ENCODE data around the gene HBB.
"Not testable (repeated sequence)": the region's sequence is repeated elsewhere in the genome, so short reads cannot be mapped to it uniquely, and the experiment has no call there.

HBB gene

GRCh38 chr11:5226732-5227310, at the start of gene HBB:
TSS of gene HBB (minus strand) at chr11:5227071. CDS start at chr11:5227021, 50 bp downstream.
- Mint-ChIP-seq H3K27me3 (peaks cover 2% of the 10 kb centered on the region), H3K4me1 (ENCODE audit: low read depth) (no peaks in the 10 kb centered on the region), H3K27ac (no peak within 1 kb of the TSS), H3K36me3 (ENCODE audit: low read depth) (no peaks in the 10 kb centered on the region), H3K9me3 (peaks cover 2% of the 10 kb centered on the region), H3K4me3 (no peak within 1 kb of the TSS)
- DNase-seq, result no peak

- no peak for DNase-seq
- H3K27me3 Mint-ChIP-seq, result peaks cover 5% of the 10 kb centered on the region
- H3K4me1 Mint-ChIP-seq (ENCODE audit: low read depth), result no peaks in the 10 kb centered on the region
- H3K4me3 Mint-ChIP-seq, result no peak overlapping the region
- no peaks in the 10 kb centered on the region for H3K9me3 Mint-ChIP-seq
- no peak overlapping the region for H3K27ac Mint-ChIP-seq
- no peaks in the 10 kb centered on the region for H3K36me3 Mint-ChIP-seq (ENCODE audit: low read depth)
Measured at GRCh38 chr11:5275369-5276110, 48.7 kb upstream of the HBB start.

GRCh38 chr11:5274395-5274794, 47.5 kb upstream of the HBB start:
- Mint-ChIP-seq H3K9me3 (no peaks in the 10 kb centered on the region), H3K4me3 (no peak overlapping the region), H3K27me3 (peaks cover 5% of the 10 kb centered on the region), H3K36me3 (ENCODE audit: low read depth) (no peaks in the 10 kb centered on the region), H3K4me1 (ENCODE audit: low read depth) (no peaks in the 10 kb centered on the region), H3K27ac (no peak overlapping the region)
- no peak for DNase-seq

- Mint-ChIP-seq H3K9me3 (no peaks in the 10 kb centered on the region), H3K4me1 (ENCODE audit: low read depth) (no peaks in the 10 kb centered on the region), H3K27me3 (peaks cover 5% of the 10 kb centered on the region)
Measured at GRCh38 chr11:5272395-5273017, 45.6 kb upstream of the HBB start.

GRCh38 chr11:5269715-5270147, 42.9 kb upstream of the HBB start, which contains the start of gene HBE1:
TSS of gene HBE1 (minus strand) at chr11:5269945. CDS start at chr11:5269890, 55 bp downstream.
- Mint-ChIP-seq H3K27ac (no peak within 1 kb of the TSS), H3K4me3 (no peak within 1 kb of the TSS), H3K27me3 (peaks cover 5% of the 10 kb centered on the region), H3K9me3 (no peaks in the 10 kb centered on the region), H3K4me1 (ENCODE audit: low read depth) (no peaks in the 10 kb centered on the region), H3K36me3 (ENCODE audit: low read depth) (no peaks in the 10 kb centered on the region)
- DNase-seq, result no peak

More at GRCh38 chr11:5272395-5273017, 45.6 kb upstream of the HBB start:
- H3K27ac Mint-ChIP-seq, result no peak overlapping the region
- no peak overlapping the region for H3K4me3 Mint-ChIP-seq
- H3K36me3 Mint-ChIP-seq (ENCODE audit: low read depth), result no peaks in the 10 kb centered on the region
- no peak for DNase-seq

- H3K4me3 Mint-ChIP-seq, result no peak overlapping the region
- no peaks in the 10 kb centered on the region for H3K36me3 Mint-ChIP-seq (ENCODE audit: low read depth)
- H3K4me1 Mint-ChIP-seq (ENCODE audit: low read depth), result no peaks in the 10 kb centered on the region
- DNase-seq, result no peak
- no peaks in the 10 kb centered on the region for H3K9me3 Mint-ChIP-seq
- no peak overlapping the region for H3K27ac Mint-ChIP-seq
- peaks cover under 1% of the 10 kb centered on the region for H3K27me3 Mint-ChIP-seq
Measured at GRCh38 chr11:5267033-5267563, 40.2 kb upstream of the HBB start.

- Mint-ChIP-seq H3K4me1 (ENCODE audit: low read depth) (no peaks in the 10 kb centered on the region), H3K27ac (no peak overlapping the region), H3K36me3 (ENCODE audit: low read depth) (no peaks in the 10 kb centered on the region)
Measured at GRCh38 chr11:5266609-5267008, 39.7 kb upstream of the HBB start.

GRCh38 chr11:5265832-5266231, 39.0 kb upstream of the HBB start:
- no peak for DNase-seq
- no peaks in the 10 kb centered on the region for H3K9me3 Mint-ChIP-seq
- H3K36me3 Mint-ChIP-seq (ENCODE audit: low read depth), result no peaks in the 10 kb centered on the region
- H3K4me3 Mint-ChIP-seq, result no peak overlapping the region
- peaks cover 6% of the 10 kb centered on the region for H3K27me3 Mint-ChIP-seq
- H3K27ac Mint-ChIP-seq, result no peak overlapping the region
- H3K4me1 Mint-ChIP-seq (ENCODE audit: low read depth), result no peaks in the 10 kb centered on the region

More at GRCh38 chr11:5266609-5267008, 39.7 kb upstream of the HBB start:
- Mint-ChIP-seq H3K27me3 (peaks cover 2% of the 10 kb centered on the region), H3K9me3 (no peaks in the 10 kb centered on the region), H3K4me3 (no peak overlapping the region)
- no peak for DNase-seq

GRCh38 chr11:5258543-5259262, 31.8 kb upstream of the HBB start:
- H3K9me3 Mint-ChIP-seq, result peaks cover 9% of the 10 kb centered on the region
- peaks cover 22% of the 10 kb centered on the region for H3K27me3 Mint-ChIP-seq
- no peak overlapping the region for H3K4me3 Mint-ChIP-seq
- no peak for DNase-seq
- H3K27ac Mint-ChIP-seq, result no peak overlapping the region
- H3K36me3 Mint-ChIP-seq (ENCODE audit: low read depth), result no peaks in the 10 kb centered on the region
- no peaks in the 10 kb centered on the region for H3K4me1 Mint-ChIP-seq (ENCODE audit: low read depth)

GRCh38 chr11:5257296-5257695, 30.4 kb upstream of the HBB start:
- no peak overlapping the region for H3K4me3 Mint-ChIP-seq
- H3K27ac Mint-ChIP-seq, result no peak overlapping the region
- H3K4me1 Mint-ChIP-seq (ENCODE audit: low read depth), result no peaks in the 10 kb centered on the region
- peaks cover 26% of the 10 kb centered on the region for H3K27me3 Mint-ChIP-seq
- H3K36me3 Mint-ChIP-seq (ENCODE audit: low read depth), result no peaks in the 10 kb centered on the region
- DNase-seq, result no peak
- peaks cover 9% of the 10 kb centered on the region for H3K9me3 Mint-ChIP-seq

GRCh38 chr11:5254646-5255413, 28.0 kb upstream of the HBB start, which contains the start of gene HBG2:
TSS of gene HBG2 (minus strand) at chr11:5254781. CDS start at chr11:5254728, 53 bp downstream.
- not testable (repeated sequence) for H3K36me3 Mint-ChIP-seq (ENCODE audit: low read depth); H3K9me3 Mint-ChIP-seq; H3K4me1 Mint-ChIP-seq (ENCODE audit: low read depth); DNase-seq; H3K27ac Mint-ChIP-seq; H3K4me3 Mint-ChIP-seq
- H3K27me3 Mint-ChIP-seq, result peaks cover 20% of the 10 kb centered on the region

GRCh38 chr11:5254023-5254422, 27.2 kb upstream of the HBB start:
- H3K27ac Mint-ChIP-seq; H3K4me1 Mint-ChIP-seq (ENCODE audit: low read depth); H3K4me3 Mint-ChIP-seq; H3K9me3 Mint-ChIP-seq; H3K36me3 Mint-ChIP-seq (ENCODE audit: low read depth); DNase-seq: not testable (repeated sequence)
- peaks cover 20% of the 10 kb centered on the region for H3K27me3 Mint-ChIP-seq

- H3K9me3 Mint-ChIP-seq; H3K27ac Mint-ChIP-seq; H3K4me3 Mint-ChIP-seq; DNase-seq; H3K4me1 Mint-ChIP-seq (ENCODE audit: low read depth); H3K36me3 Mint-ChIP-seq (ENCODE audit: low read depth): not testable (repeated sequence)
- peaks cover 20% of the 10 kb centered on the region for H3K27me3 Mint-ChIP-seq
Measured at GRCh38 chr11:5253440-5253839, 26.6 kb upstream of the HBB start.

GRCh38 chr11:5252919-5253265, 26.0 kb upstream of the HBB start:
- Mint-ChIP-seq H3K4me1 (ENCODE audit: low read depth) (no peaks in the 10 kb centered on the region), H3K9me3 (peaks cover 2% of the 10 kb centered on the region), H3K27me3 (peaks cover 20% of the 10 kb centered on the region), H3K4me3 (no peak overlapping the region), H3K27ac (no peak overlapping the region), H3K36me3 (ENCODE audit: low read depth) (no peaks in the 10 kb centered on the region)
- DNase-seq, result no peak

Measured in activated T-cell treated with anti-CD3 and anti-CD28 coated beads, Interleukin-2, amount 50 U/mL, for 24 hours (primary cell).